ENCODE measurements around the gene MECR. TPM values are rescaled to one million over a fixed set of nuclear protein-coding genes. Genes with fewer than 3 reads are reported as not detected.

MECR gene
- total and polyA plus RNA-seq, 2 experiments from 2014 or later = 25.7 to 32.3 TPM

- no peak for TF ChIP-seq CREB1 (CRISPR knock-in tag; IDR thresholded peaks at IDR 0.05; ENCODE audit: low read depth)
- no peak for TF ChIP-seq ETS1 (IDR thresholded peaks at IDR 0.05)
- TF ChIP-seq CTCF (conservative IDR thresholded peaks at IDR 0.05; ENCODE audit: low read depth in 2 of 2) = no peak
- no peak for TF ChIP-seq EZH2phosphoT487 (IDR thresholded peaks at IDR 0.05; ENCODE audit: unreplicated experiment)
- no peak for TF ChIP-seq REST (IDR thresholded peaks at IDR 0.05; ENCODE audit: unreplicated experiment)
- TF ChIP-seq EZH2 (IDR thresholded peaks at IDR 0.05; ENCODE audit: low read depth, unreplicated experiment) = no peak
- no peak for TF ChIP-seq ZNF331 (CRISPR knock-in tag; IDR thresholded peaks at IDR 0.05; ENCODE audit: low read depth)
- no peak for TF ChIP-seq POLR2AphosphoS5 (IDR thresholded peaks at IDR 0.05; ENCODE audit: low read depth)
- TF ChIP-seq STAT1 (IDR thresholded peaks at IDR 0.05; ENCODE audit: unreplicated experiment) = no peak
Observed at GRCh38 chr1:29200906-29201594, 29.7 kb downstream of the MECR start (continued).

GRCh38 chr1:29197993-29198392, 32.7 kb downstream of the MECR start:
- Mint-ChIP-seq H3K9me3 (no peaks in the 10 kb centered on the region), H3K4me1 (peaks cover 11% of the 10 kb centered on the region), H3K27ac (no peak overlapping the region; the same call in 1 of the 2 replicates), H3K36me3 (ENCODE audit: low read depth) (peaks cover 48% of the 10 kb centered on the region), H3K27me3 (ENCODE audit: insufficient read depth, low read depth, poor library complexity) (peaks cover 10% of the 10 kb centered on the region), H3K4me3 (no peak overlapping the region)
- Histone ChIP-seq H3K79me2 (replicated peaks; ENCODE audit: insufficient read depth) (no peaks in the 10 kb centered on the region), H4K20me1 (replicated peaks; ENCODE audit: insufficient read depth) (no peaks in the 10 kb centered on the region), H3K27ac (ENCODE audit: low read depth) (no peak overlapping the region), H3K27me3 (ENCODE audit: insufficient read depth) (no peaks in the 10 kb centered on the region), H3K4me2 (no peak overlapping the region), H3K9me2 (ENCODE audit: insufficient read depth) (no peaks in the 10 kb centered on the region), H2AFZ (no peak overlapping the region), H3K36me3 (ENCODE audit: insufficient read depth) (peaks cover 5% of the 10 kb centered on the region), H3K4me3 (no peak overlapping the region), H3K4me1 (ENCODE audit: insufficient read depth) (no peaks in the 10 kb centered on the region), H3F3A (replicated peaks; ENCODE audit: low read depth) (peaks cover 3% of the 10 kb centered on the region; the same call in 1 of the 2 replicates)
- no peak for DNase-seq (ENCODE audit: low spot score)
- no peak for ATAC-seq
- no peak for TF ChIP-seq ZNF462 (CRISPR knock-in tag; IDR thresholded peaks at IDR 0.05)
- no peak for TF ChIP-seq ZNF114 (CRISPR knock-in tag; IDR thresholded peaks at IDR 0.05)
- no peak for TF ChIP-seq STAT1 (IDR thresholded peaks at IDR 0.05; ENCODE audit: unreplicated experiment)
- no peak for TF ChIP-seq POLR2AphosphoS5 (IDR thresholded peaks at IDR 0.05; ENCODE audit: low read depth)
